ENCODE measurements around the gene CNOT11. TPM values are rescaled to one million over a fixed set of nuclear protein-coding genes. Genes with fewer than 3 reads are reported as not detected.

The CNOT11 gene
- total RNA-seq, 1 donor from 2014 or later, result 47.1 TPM

DNA sequence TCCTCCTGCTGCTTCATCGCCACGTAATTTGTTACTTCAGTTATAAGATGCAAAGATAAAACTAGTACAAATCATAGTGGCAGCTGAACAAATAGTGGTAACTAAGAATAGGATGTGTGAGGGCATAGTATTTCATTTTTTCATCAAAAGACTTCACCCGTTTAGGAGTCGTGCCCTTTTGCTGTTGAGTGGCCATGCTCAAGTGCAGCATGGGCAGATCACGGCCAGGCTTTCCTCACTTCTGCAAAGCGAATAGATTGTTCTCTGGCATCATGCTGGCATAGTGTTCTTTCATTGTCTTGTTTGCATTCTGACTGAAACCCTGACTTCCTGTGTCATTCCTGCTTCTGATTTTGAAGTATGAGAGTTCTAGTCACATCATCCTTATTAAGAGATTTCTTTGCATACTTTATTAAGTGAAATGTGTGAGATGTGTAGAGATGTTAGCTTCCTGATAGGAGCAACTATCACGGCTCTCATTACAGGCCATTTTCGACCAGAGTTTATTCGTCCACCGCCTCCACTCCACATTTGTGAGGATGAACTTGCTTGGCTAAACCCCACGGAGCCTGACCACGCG is 11.8 kb downstream of the CNOT11 start:
- no peak for DNase-seq (ENCODE audit: low spot score)
- no peaks in the 10 kb centered on the region for H3K9me3 Mint-ChIP-seq (ENCODE audit: unreplicated experiment)
- TF ChIP-seq, protein P1, sequence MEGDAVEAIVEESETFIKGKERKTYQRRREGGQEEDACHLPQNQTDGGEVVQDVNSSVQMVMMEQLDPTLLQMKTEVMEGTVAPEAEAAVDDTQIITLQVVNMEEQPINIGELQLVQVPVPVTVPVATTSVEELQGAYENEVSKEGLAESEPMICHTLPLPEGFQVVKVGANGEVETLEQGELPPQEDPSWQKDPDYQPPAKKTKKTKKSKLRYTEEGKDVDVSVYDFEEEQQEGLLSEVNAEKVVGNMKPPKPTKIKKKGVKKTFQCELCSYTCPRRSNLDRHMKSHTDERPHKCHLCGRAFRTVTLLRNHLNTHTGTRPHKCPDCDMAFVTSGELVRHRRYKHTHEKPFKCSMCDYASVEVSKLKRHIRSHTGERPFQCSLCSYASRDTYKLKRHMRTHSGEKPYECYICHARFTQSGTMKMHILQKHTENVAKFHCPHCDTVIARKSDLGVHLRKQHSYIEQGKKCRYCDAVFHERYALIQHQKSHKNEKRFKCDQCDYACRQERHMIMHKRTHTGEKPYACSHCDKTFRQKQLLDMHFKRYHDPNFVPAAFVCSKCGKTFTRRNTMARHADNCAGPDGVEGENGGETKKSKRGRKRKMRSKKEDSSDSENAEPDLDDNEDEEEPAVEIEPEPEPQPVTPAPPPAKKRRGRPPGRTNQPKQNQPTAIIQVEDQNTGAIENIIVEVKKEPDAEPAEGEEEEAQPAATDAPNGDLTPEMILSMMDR (IDR thresholded peaks at IDR 0.05; ENCODE audit: unreplicated experiment), result no peak
- peaks cover 31% of the 10 kb centered on the region for H3K36me3 Mint-ChIP-seq (ENCODE audit: low read depth, unreplicated experiment)
- no peak overlapping the region for H3K27ac Mint-ChIP-seq (ENCODE audit: unreplicated experiment)
- no peak overlapping the region for H3K4me3 Mint-ChIP-seq (ENCODE audit: unreplicated experiment)
- no peaks in the 10 kb centered on the region for H3K4me1 Mint-ChIP-seq (ENCODE audit: unreplicated experiment)
- no peaks in the 10 kb centered on the region for H3K27me3 Mint-ChIP-seq (ENCODE audit: unreplicated experiment)

DNA sequence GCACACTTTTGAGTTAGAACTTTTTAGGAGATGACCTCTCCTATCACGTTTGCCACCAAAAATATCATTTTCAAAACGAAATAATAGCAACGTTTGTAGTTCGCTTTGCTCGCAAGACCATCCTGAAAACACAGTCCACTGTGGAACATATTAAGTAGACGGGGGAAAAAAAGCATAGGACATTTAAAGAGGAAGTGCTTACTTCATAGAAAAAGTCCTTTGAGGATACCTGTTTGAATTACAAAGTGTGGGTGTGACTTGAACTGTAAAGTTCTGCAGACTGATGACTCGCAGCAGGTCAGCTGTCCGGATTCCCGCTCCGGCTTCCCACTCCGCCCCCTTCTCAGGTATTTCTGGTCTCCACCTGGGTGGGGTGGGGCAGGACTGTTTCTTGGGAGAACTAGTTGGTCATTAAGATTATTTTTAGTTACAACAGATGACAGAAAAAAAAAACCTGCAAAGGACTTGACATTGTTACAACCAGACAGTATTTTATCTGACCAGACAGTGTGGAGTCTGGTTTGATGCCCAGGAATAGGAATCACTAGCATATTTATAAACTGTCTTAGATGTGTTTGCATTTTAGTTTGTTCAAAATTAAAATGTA is 13.3 kb downstream of the CNOT11 start:
- H3K9me3 Mint-ChIP-seq (ENCODE audit: unreplicated experiment), result no peaks in the 10 kb centered on the region
- H3K36me3 Mint-ChIP-seq (ENCODE audit: low read depth, unreplicated experiment), result peaks cover 31% of the 10 kb centered on the region
- TF ChIP-seq, protein P1 (IDR thresholded peaks at IDR 0.05; ENCODE audit: unreplicated experiment), result no peak
- DNase-seq (ENCODE audit: low spot score), result no peak
- no peak overlapping the region for H3K4me3 Mint-ChIP-seq (ENCODE audit: unreplicated experiment)
- H3K4me1 Mint-ChIP-seq (ENCODE audit: unreplicated experiment), result no peaks in the 10 kb centered on the region
- H3K27ac Mint-ChIP-seq (ENCODE audit: unreplicated experiment), result no peak overlapping the region
- H3K27me3 Mint-ChIP-seq (ENCODE audit: unreplicated experiment), result peaks cover 1% of the 10 kb centered on the region

DNA sequence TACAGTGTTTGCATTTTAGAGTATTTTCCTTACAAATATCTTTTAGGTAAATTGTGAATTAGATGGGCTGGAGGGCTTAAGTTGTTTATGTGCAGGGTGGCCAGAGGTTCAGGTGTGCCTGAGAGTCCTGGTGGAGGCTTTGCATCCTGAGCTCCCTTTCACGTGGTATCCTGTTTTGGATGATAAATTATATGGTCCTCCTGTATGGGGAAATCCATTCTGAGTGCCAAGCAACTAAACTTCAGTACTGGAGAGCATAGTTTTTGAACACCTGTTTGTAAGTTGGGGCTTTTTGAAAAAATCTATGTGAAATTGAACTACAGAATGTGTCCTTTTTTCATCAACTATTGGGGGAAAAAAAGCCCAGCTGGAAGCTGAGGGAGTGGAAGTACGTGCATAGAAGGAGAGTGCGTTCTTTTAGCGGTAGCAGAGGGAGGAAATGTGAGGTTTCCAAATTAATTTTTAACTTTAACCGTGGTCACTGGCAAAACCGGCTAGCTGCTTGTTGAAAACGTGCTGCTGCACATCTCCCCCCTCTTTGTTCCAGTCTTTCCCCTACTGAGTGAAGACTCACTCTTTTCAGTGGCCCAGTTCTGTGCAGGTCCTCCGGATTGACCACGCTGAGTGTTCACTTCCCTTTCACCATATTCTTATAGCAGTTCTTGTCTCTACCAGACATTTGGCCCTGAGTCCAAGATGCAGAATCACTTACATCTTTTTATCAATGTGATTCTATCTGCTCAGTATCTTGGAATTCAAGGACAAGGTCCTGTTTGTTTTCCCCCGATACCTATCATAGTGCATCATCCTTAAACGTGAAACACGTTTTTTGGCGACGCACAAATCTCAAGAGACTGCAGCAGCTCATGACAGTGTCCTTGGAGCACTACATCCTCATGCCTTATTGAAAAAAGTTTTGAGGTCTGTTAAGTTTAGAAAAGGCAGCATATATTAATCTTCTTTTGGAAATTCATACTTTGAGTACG is 15.3 kb downstream of the CNOT11 start:
- DNase-seq (ENCODE audit: low spot score), result no peak
- peaks cover 30% of the 10 kb centered on the region for H3K36me3 Mint-ChIP-seq (ENCODE audit: low read depth, unreplicated experiment)
- no peaks in the 10 kb centered on the region for H3K4me1 Mint-ChIP-seq (ENCODE audit: unreplicated experiment)
- H3K27ac Mint-ChIP-seq (ENCODE audit: unreplicated experiment), result no peak overlapping the region
- peaks cover 1% of the 10 kb centered on the region for H3K27me3 Mint-ChIP-seq (ENCODE audit: unreplicated experiment)
- TF ChIP-seq, protein P1 (IDR thresholded peaks at IDR 0.05; ENCODE audit: unreplicated experiment), result no peak
- H3K9me3 Mint-ChIP-seq (ENCODE audit: unreplicated experiment), result no peaks in the 10 kb centered on the region
- no peak overlapping the region for H3K4me3 Mint-ChIP-seq (ENCODE audit: unreplicated experiment)

DNA sequence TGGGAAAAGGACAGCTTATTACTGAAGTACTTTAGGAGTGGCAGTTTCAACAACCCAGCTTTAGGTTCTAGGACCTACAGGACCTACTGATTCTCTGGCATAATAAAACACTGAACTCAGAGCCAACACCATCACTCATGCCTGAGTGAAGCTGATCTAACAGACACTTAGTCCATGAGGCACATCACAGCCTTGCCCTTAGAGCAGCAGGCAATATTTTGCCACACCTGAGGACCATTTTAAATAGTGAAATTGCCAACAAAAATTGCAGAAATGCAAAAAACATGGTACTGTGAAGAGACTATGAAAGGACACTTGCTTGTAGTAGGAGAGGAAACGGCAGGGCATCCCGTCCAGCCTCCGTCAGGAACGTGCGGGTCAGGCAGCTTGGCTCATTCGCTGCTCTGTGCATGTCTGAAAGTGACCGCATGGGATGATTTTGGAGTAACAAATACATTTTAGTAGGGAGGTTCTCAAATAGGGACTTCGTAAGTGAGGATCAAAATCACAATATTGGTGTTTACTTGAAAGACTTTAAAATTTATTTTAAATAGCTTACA is 18.1 kb downstream of the CNOT11 start:
- TF ChIP-seq, protein P1 (IDR thresholded peaks at IDR 0.05; ENCODE audit: unreplicated experiment), result no peak
- Mint-ChIP-seq H3K27me3 (ENCODE audit: unreplicated experiment) (peaks cover 1% of the 10 kb centered on the region), H3K4me3 (ENCODE audit: unreplicated experiment) (no peak overlapping the region), H3K4me1 (ENCODE audit: unreplicated experiment) (no peaks in the 10 kb centered on the region), H3K27ac (ENCODE audit: unreplicated experiment) (no peak overlapping the region), H3K36me3 (ENCODE audit: low read depth, unreplicated experiment) (peaks cover 20% of the 10 kb centered on the region), H3K9me3 (ENCODE audit: unreplicated experiment) (no peaks in the 10 kb centered on the region)
- no peak for DNase-seq (ENCODE audit: low spot score)
